ENCODE results near the gene GAGE2A.
"Not testable (repeated sequence)": the region's sequence is repeated elsewhere in the genome, so short reads cannot be mapped to it uniquely, and the experiment has no call there.

DNA sequence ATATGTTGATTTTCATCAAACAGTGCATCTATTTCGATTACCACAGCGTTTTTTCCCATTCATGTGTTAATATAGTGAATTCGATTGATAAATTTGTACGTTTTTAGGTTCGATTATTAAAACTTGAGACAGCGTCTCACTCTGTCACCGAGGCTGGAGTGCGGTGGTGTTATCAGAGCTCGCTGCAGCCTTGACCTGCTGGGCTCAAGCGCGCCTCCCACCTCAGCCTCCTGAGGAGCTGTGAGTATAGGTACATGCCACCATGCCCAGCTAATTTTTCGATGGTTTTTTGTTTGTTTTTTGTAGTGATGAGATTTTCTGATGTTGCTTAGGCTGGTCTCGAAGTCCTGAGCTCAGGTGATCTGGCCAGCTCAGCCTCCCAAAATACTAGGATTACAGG lies 20.1 kb upstream of the GAGE2A start:
- TF ChIP-seq, protein P1, sequence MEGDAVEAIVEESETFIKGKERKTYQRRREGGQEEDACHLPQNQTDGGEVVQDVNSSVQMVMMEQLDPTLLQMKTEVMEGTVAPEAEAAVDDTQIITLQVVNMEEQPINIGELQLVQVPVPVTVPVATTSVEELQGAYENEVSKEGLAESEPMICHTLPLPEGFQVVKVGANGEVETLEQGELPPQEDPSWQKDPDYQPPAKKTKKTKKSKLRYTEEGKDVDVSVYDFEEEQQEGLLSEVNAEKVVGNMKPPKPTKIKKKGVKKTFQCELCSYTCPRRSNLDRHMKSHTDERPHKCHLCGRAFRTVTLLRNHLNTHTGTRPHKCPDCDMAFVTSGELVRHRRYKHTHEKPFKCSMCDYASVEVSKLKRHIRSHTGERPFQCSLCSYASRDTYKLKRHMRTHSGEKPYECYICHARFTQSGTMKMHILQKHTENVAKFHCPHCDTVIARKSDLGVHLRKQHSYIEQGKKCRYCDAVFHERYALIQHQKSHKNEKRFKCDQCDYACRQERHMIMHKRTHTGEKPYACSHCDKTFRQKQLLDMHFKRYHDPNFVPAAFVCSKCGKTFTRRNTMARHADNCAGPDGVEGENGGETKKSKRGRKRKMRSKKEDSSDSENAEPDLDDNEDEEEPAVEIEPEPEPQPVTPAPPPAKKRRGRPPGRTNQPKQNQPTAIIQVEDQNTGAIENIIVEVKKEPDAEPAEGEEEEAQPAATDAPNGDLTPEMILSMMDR (conservative IDR thresholded peaks at IDR 0.05 in 1 of 2, IDR thresholded peaks at IDR 0.05 in 1 of 2; ENCODE audit: extremely low read depth in 1 of 2, insufficient read depth in 1 of 2, low read depth in 1 of 2, low read length in 2 of 2), result not testable (repeated sequence)
- TF ChIP-seq EZH2 (IDR thresholded peaks at IDR 0.05; ENCODE audit: borderline replicate concordance, low read length), result not testable (repeated sequence)
